ENCODE measurements around the gene SH3YL1.

GRCh38 chr2:287911-288757 lies 24.3 kb upstream of the SH3YL1 start, which contains the start of gene ALKAL2:
- TF ChIP-seq, protein P1, sequence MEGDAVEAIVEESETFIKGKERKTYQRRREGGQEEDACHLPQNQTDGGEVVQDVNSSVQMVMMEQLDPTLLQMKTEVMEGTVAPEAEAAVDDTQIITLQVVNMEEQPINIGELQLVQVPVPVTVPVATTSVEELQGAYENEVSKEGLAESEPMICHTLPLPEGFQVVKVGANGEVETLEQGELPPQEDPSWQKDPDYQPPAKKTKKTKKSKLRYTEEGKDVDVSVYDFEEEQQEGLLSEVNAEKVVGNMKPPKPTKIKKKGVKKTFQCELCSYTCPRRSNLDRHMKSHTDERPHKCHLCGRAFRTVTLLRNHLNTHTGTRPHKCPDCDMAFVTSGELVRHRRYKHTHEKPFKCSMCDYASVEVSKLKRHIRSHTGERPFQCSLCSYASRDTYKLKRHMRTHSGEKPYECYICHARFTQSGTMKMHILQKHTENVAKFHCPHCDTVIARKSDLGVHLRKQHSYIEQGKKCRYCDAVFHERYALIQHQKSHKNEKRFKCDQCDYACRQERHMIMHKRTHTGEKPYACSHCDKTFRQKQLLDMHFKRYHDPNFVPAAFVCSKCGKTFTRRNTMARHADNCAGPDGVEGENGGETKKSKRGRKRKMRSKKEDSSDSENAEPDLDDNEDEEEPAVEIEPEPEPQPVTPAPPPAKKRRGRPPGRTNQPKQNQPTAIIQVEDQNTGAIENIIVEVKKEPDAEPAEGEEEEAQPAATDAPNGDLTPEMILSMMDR (IDR thresholded peaks at IDR 0.05) = no peak
- no peak for TF ChIP-seq POLR2AphosphoS5 (IDR thresholded peaks at IDR 0.05)

Measured in breast epithelium (tissue), 3 donors.